Trophoblast cell (in vitro differentiated cells and primary cell): ENCODE results near the gene B4GALNT3.

Experiments
- DNase-seq, 2 donors: peaks; one replicate each; pipeline ENCODE4 v3.0.0-alpha.2; 2016
- H2AFZ ChIP-seq: 2 replicates; pipeline ENCODE4 v1.6.1; 2013; ENCODE audit warnings: low read length, moderate library complexity, mild to moderate bottlenecking; ENCODE audit not compliant: insufficient read depth, poor library complexity
- H2AK5ac ChIP-seq: 2 replicates; pipeline ENCODE4 v1.6.1; 2013; ENCODE audit warnings: mild to moderate bottlenecking, low read length
- H2BK120ac ChIP-seq: 2 replicates; pipeline ENCODE4 v1.6.1; 2013; ENCODE audit warnings: low read length, mild to moderate bottlenecking, moderate library complexity; ENCODE audit not compliant: insufficient read depth, poor library complexity
- H2BK12ac ChIP-seq: 2 replicates; pipeline ENCODE4 v1.6.1; 2013; ENCODE audit warnings: mild to moderate bottlenecking, low read length, moderate library complexity
- H2BK5ac ChIP-seq: 2 replicates; pipeline ENCODE4 v1.6.1; 2013; ENCODE audit warnings: low read length, low read depth, moderate library complexity, mild to moderate bottlenecking; ENCODE audit not compliant: poor library complexity
- H3K14ac ChIP-seq: 2 replicates; pipeline ENCODE4 v1.6.1; 2013; ENCODE audit warnings: mild to moderate bottlenecking, low read length
- H3K18ac ChIP-seq: 2 replicates; pipeline ENCODE4 v1.6.1; 2013; ENCODE audit warnings: mild to moderate bottlenecking, low read length
- H3K23ac ChIP-seq: 2 replicates; pipeline ENCODE4 v1.6.1; 2013; ENCODE audit warnings: low read length
- H3K27ac ChIP-seq: 2 replicates; pipeline ENCODE4 v1.5.1; 2013; ENCODE audit warnings: low read depth, mild to moderate bottlenecking, inconsistent platforms, low read length, moderate library complexity
- H3K27me3 ChIP-seq: 2 replicates; pipeline ENCODE4 v1.6.1; 2013; ENCODE audit warnings: inconsistent platforms, mild to moderate bottlenecking, low read length, moderate library complexity; ENCODE audit not compliant: insufficient read depth
- H3K36me3 ChIP-seq, 2 experiments: 1 replicate in 1 of 2; 2 replicates in 1 of 2; pipeline ENCODE4 v1.6.1; 2013; ENCODE audit warnings: low read length in 2 of 2, mild to moderate bottlenecking in 2 of 2, moderate library complexity in 1 of 2; ENCODE audit not compliant: insufficient read depth in 2 of 2, control insufficient read depth in 1 of 2
- H3K4ac ChIP-seq: 2 replicates; pipeline ENCODE4 v1.6.1; 2013; ENCODE audit warnings: low read depth, mild to moderate bottlenecking, low read length, moderate library complexity
- H3K4me1 ChIP-seq, 2 experiments: 1 replicate in 1 of 2; 2 replicates in 1 of 2; pipeline ENCODE4 v1.6.1; 2013; ENCODE audit warnings: low read length in 2 of 2, mild to moderate bottlenecking in 2 of 2, moderate library complexity in 1 of 2; ENCODE audit not compliant: insufficient read depth in 2 of 2, control insufficient read depth in 1 of 2
- H3K4me2 ChIP-seq: 2 replicates; pipeline ENCODE4 v1.6.1; 2013; ENCODE audit warnings: inconsistent platforms, mild to moderate bottlenecking, low read length, moderate library complexity
- H3K4me3 ChIP-seq: 2 replicates; pipeline ENCODE4 v1.5.1; 2013; ENCODE audit warnings: mild to moderate bottlenecking, low read depth, low read length, inconsistent platforms
- H3K79me1 ChIP-seq: one replicate; pipeline ENCODE4 v1.6.1; 2013; ENCODE audit warnings: low read length
- H3K79me2 ChIP-seq: 2 replicates; pipeline ENCODE4 v1.6.1; 2013; ENCODE audit warnings: low read length, mild to moderate bottlenecking; ENCODE audit not compliant: control insufficient read depth, insufficient read depth, poor library complexity
- H3K9ac ChIP-seq: 2 replicates; pipeline ENCODE4 v1.6.1; 2013; ENCODE audit warnings: mild to moderate bottlenecking, low read length
- H3K9me3 ChIP-seq: 2 replicates; pipeline ENCODE4 v1.6.1; 2013; ENCODE audit warnings: low read depth, mild to moderate bottlenecking, control low read depth, inconsistent platforms, low read length; ENCODE audit not compliant: insufficient read depth
- H4K12ac ChIP-seq: 2 replicates; pipeline ENCODE4 v1.6.1; 2013; ENCODE audit warnings: low read depth, mild to moderate bottlenecking, low read length, moderate library complexity
- H4K8ac ChIP-seq: 2 replicates; pipeline ENCODE4 v1.6.1; 2013; ENCODE audit warnings: low read depth, mild to moderate bottlenecking, low read length, moderate library complexity
- H4K91ac ChIP-seq: one replicate; pipeline ENCODE4 v1.6.1; 2013; ENCODE audit warnings: low read depth, mild to moderate bottlenecking, low read length, moderate library complexity
- WGBS: extraction: QIAGEN DNeasy Blood & Tissue Kit; methylation state at CpG from one replicate; pipeline ENCODE4 v1.1.7; 2013; ENCODE audit warnings: missing lambda C conversion rate; ENCODE audit not compliant: insufficient read length, insufficient coverage; ENCODE audit errors: extremely low coverage; 5-methylcytosine and 5-hydroxymethylcytosine counted together

B4GALNT3 gene

DNA sequence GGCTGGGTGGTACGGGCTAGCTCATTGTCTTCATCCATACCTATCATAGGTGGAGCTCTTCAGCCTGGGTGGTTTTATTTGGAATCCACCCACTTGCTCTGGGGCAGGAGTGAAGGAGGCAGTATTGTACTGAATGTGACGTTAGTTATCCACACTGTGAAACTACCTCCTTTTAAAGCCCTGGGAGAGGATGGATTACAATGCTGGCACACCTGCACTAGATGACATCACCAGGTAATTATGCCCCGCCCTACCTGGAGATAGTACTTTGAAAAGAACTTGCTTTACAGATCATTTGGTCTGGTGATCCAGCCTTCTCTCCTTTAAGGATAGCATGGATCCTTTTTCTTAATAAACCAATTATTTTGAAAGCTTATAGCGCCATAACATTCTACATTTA is 78.0 kb downstream of the B4GALNT3 start:
- Histone ChIP-seq H3K27me3 (no peaks in the 10 kb centered on the region), H4K12ac (no peak overlapping the region), H4K8ac (no peak overlapping the region), H2AFZ (no peak overlapping the region), H3K79me1 (peaks cover 3% of the 10 kb centered on the region), H3K79me2 (peaks cover 2% of the 10 kb centered on the region), H4K91ac (no peak overlapping the region), H3K27ac (no peak overlapping the region), H3K36me3 (no peaks in the 10 kb centered on the region), H2BK120ac (no peak overlapping the region), H2AK5ac (no peak overlapping the region), H3K23ac (no peak overlapping the region), H3K9me3 (no peaks in the 10 kb centered on the region), H3K14ac (no peak overlapping the region), H3K4ac (no peak overlapping the region), H2BK12ac (no peak overlapping the region), H3K18ac (no peak overlapping the region), H3K4me3 (no peak overlapping the region), H3K9ac (no peak overlapping the region), H3K4me2 (no peak overlapping the region), H2BK5ac (no peak overlapping the region), H3K4me1 (peaks cover 15 to 16% of the 10 kb centered on the region in 2 experiments)
- WGBS: no CpG with 5 or more reads among the region's 4 CpGs
- DNase-seq: peak; percentile 75 to 87

DNA sequence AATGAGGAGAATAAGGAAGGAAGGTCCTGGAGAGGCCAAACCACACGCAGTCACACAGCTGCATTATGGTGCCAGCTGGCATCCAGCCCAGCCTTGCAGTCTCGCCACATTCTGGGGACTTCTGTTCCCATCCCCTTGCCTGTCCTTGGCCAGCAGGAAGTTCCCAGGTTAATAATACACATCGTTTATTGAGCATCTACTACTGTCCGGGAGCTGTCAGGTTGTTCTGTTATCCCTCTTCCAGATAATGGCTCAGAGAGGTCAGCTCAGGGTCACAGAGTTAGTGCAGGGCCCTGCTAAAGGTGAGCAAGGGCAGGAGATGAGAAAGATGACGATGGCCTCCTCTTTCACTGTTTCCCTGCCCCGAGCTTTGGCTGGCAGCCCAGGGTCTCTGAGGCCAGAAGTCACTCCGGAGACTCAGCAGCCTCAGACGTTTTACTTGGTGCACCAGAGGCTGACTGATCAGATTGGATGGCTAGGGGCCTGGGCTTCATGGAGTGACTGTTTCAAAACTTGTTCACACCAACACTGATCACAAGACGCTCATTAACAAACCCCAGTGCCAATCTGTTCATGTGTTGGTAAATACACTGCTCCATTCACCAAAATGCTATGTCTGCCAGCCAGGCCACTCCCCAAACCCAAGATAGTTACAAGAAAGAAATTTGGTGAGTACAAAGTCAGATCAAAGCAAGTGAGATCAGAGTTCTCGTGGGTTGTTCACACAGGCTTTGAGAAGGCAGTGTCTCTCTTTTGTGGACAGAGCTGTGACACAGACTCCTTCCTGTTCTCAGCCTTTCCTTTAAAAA is 79.2 kb downstream of the B4GALNT3 start:
- Histone ChIP-seq H2BK12ac (no peak overlapping the region), H3K18ac (no peak overlapping the region), H3K4me1 (peaks cover 16 to 18% of the 10 kb centered on the region in 2 experiments), H3K36me3 (no peaks in the 10 kb centered on the region), H3K14ac (no peak overlapping the region), H3K23ac (no peak overlapping the region), H3K4me2 (no peak overlapping the region), H3K4me3 (no peak overlapping the region), H3K27ac (no peak overlapping the region), H2AFZ (no peak overlapping the region), H2BK120ac (no peak overlapping the region), H4K12ac (no peak overlapping the region), H2AK5ac (no peak overlapping the region), H3K9ac (no peak overlapping the region), H4K8ac (no peak overlapping the region), H3K9me3 (no peaks in the 10 kb centered on the region), H3K79me1 (peaks cover 3% of the 10 kb centered on the region), H4K91ac (no peak overlapping the region), H3K79me2 (peaks cover 2% of the 10 kb centered on the region), H3K4ac (no peak overlapping the region), H2BK5ac (no peak overlapping the region), H3K27me3 (no peaks in the 10 kb centered on the region)
- DNase-seq: no peak
- no CpG with 5 or more reads among the region's 10 CpGs for WGBS

DNA sequence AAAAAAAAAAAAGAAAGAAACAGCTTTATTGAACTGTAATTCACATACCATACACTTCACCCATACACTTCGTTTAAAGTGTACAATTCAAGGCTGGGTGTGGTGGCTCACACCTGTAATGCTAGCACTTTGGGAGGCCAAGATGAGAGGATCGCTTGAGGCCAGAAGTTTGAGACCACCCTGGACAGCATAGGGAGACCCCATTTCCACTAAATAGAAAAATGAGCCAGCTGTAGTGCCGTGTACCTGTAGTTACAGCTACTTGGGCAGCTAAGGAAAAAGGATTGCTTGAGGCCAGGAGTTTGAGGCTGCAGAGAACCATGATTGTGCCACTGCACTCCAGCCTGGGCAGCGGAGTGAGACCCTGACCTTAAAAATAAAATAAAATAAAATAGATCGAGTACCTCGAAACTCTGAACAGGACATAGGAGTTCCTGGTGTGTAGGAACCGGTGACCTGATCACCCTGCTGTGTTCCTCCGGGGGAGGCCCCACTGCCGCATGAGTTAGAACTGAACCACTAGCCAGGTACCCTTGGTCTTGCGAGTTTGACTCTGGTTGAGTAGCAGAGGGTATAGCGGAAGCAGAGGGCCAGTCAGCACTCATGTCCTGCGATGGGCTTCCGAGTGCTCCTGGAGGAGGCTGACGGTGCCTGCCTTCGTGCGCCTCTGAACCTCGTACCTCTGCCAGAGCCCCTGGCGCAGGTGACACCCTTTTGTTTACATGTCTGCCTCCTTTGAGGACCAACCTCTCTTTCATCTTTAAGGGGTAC is 80.0 kb downstream of the B4GALNT3 start:
- Histone ChIP-seq H2BK5ac (no peak overlapping the region), H4K12ac (no peak overlapping the region), H3K4me2 (no peak overlapping the region), H3K14ac (no peak overlapping the region), H2BK12ac (no peak overlapping the region), H4K91ac (no peak overlapping the region), H3K9ac (no peak overlapping the region), H2BK120ac (no peak overlapping the region), H2AK5ac (no peak overlapping the region), H4K8ac (no peak overlapping the region), H2AFZ (no peak overlapping the region), H3K27ac (no peak overlapping the region), H3K23ac (no peak overlapping the region), H3K9me3 (no peaks in the 10 kb centered on the region), H3K18ac (no peak overlapping the region), H3K4ac (no peak overlapping the region), H3K4me3 (no peak overlapping the region), H3K4me1 (peaks cover 16 to 18% of the 10 kb centered on the region in 2 experiments), H3K36me3 (no peaks in the 10 kb centered on the region), H3K79me1 (peaks cover 3% of the 10 kb centered on the region), H3K79me2 (peaks cover 2% of the 10 kb centered on the region), H3K27me3 (no peaks in the 10 kb centered on the region)
- WGBS: no CpG with 5 or more reads among the region's 18 CpGs
- DNase-seq: no peak

DNA sequence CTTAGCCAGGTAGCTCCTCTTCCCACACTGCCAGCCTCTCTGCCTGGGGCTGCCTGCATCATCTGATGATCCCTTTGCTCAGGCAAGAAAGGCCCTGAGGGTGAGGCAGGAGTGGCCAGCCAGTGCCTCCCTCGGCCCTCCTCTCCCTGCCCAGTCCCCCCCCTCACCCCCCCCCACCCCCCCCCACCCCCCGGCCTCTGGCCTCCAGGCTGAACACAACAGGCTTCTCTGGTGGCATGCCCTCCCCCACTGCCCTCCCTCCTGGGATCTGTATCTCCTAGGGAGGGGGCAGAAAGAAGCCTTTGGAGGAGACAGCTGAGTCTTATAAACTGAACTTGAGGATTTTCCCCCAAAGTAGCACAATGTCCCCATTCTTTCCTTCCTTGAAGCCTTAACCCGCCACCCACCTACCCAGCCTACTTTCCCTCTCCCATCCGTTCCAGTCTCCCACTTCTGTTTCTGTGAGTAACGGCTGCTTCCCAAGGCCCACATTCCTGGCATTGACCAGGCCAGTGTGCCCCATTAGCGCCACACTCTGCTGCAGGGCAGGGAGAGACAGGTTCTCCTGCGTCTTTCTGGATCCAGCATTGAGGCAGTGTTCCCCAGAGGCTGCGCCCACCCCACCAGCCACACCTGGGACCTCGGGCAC is 82.1 kb downstream of the B4GALNT3 start:
- H4K91ac ChIP-seq: no peak overlapping the region
- DNase-seq: no peak
- H3K27me3 ChIP-seq: no peaks in the 10 kb centered on the region
- no peak overlapping the region for H3K14ac ChIP-seq
- peak overlapping the region; percentile 25 for H2AFZ ChIP-seq
- WGBS: no CpG with 5 or more reads among the region's 9 CpGs
- H3K4ac ChIP-seq: no peak overlapping the region
- peaks cover 16 to 18% of the 10 kb centered on the region in 2 experiments for H3K4me1 ChIP-seq
- no peak overlapping the region for H2BK12ac ChIP-seq
- no peak overlapping the region for H3K27ac ChIP-seq
- peak overlapping the region; percentile 54 for H3K18ac ChIP-seq
- no peak overlapping the region for H3K4me2 ChIP-seq
- H3K4me3 ChIP-seq: no peak overlapping the region
- no peaks in the 10 kb centered on the region for H3K36me3 ChIP-seq
- H3K79me1 ChIP-seq: peaks cover 3% of the 10 kb centered on the region
- no peak overlapping the region for H2BK5ac ChIP-seq
- peak overlapping the region; percentile 37 for H4K8ac ChIP-seq
- H3K23ac ChIP-seq: no peak overlapping the region
- peaks cover 2% of the 10 kb centered on the region for H3K79me2 ChIP-seq
- no peak overlapping the region for H2BK120ac ChIP-seq
- H3K9me3 ChIP-seq: no peaks in the 10 kb centered on the region
- no peak overlapping the region for H2AK5ac ChIP-seq
- H4K12ac ChIP-seq: no peak overlapping the region
- H3K9ac ChIP-seq: no peak overlapping the region
